Peyer's patch (tissue), 4 donors: ENCODE results near the gene CDC25B. TPM values are rescaled to one million over a fixed set of nuclear protein-coding genes. Genes with fewer than 3 reads are reported as not detected.

Source experiments
- DNase-seq, 3 donors: peaks; one replicate each; pipeline ENCODE4 v3.0.0-alpha.2; 2017 to 2019
- H3K27ac ChIP-seq, 4 donors: fragments of 200-600 bp; sonication (generic); one replicate each; pipeline ENCODE4 v1.5.1; 2016 to 2019
- H3K27me3 ChIP-seq, 2 donors: fragments of 200-600 bp; sonication (generic); one replicate each; pipeline ENCODE4 v1.5.1; 2019
- H3K36me3 ChIP-seq, 3 donors: fragments of 200-600 bp; sonication (generic); one replicate each; pipeline ENCODE4 v1.5.1; 2016 to 2019
- H3K4me1 ChIP-seq, 4 donors: fragments of 200-600 bp; sonication (generic); one replicate each; pipeline ENCODE4 v1.5.1; 2016 to 2019
- H3K4me3 ChIP-seq, 4 donors: fragments of 200-600 bp; sonication (generic); 1 replicate in 3 of 4; 2 replicates in 1 of 4; pipeline ENCODE4 v1.5.1; 2016 to 2019; ENCODE audit warnings: mild to moderate bottlenecking in 1 of 4
- H3K9me3 ChIP-seq, 4 donors: fragments of 200-600 bp; sonication (generic); one replicate each; pipeline ENCODE4 v1.5.1; 2016 to 2019; ENCODE audit warnings: mild to moderate bottlenecking in 1 of 4
- CTCF ChIP-seq, 6 experiments: fragments of 450-650 bp in 4 of 6; fragments of 200-600 bp in 2 of 6; sonication (generic) in 1 of 6; IDR thresholded peaks; one replicate each; pipeline ENCODE4 v1.5.1; 2017 to 2019; ENCODE audit warnings: antibody characterized with exemption in 6 of 6, mild to moderate bottlenecking in 3 of 6, moderate library complexity in 1 of 6
- POLR2A ChIP-seq, 2 donors: fragments of 450-650 bp; IDR thresholded peaks; one replicate each; pipeline ENCODE4 v1.5.1; 2017; ENCODE audit warnings: antibody characterized with exemption in 2 of 2, mild to moderate bottlenecking in 2 of 2, moderate library complexity in 2 of 2
- total RNA-seq, 4 donors: library from RNA; depleted of rRNA; stranded (reverse); fragments of >200 nt; gene quantifications; one replicate each; pipeline ENCODE4 v1.1.0, GENCODE V29; 2016

The CDC25B gene
- total RNA-seq, 4 donors from 2014 or later = 14.2 to 202 (median 34.1) TPM

- H3K36me3 ChIP-seq = peaks cover 0 to 20% (median 0%) of the 10 kb centered on the region in 3 donors
- no peaks in the 10 kb centered on the region for H3K9me3 ChIP-seq
- DNase-seq = no peak
- TF ChIP-seq CTCF (IDR thresholded peaks at IDR 0.05) (no peak), POLR2A (IDR thresholded peaks at IDR 0.05) (no peak)
- H3K4me3 ChIP-seq = peak overlapping the region in 3 of 4 donors; percentile 73 to 85 (median 76)
- H3K27me3 ChIP-seq = no peaks in the 10 kb centered on the region
- peak overlapping the region; percentile 96 to 97 (median 96) for H3K27ac ChIP-seq
- H3K4me1 ChIP-seq = peaks cover 16 to 43% (median 36%) of the 10 kb centered on the region in 4 donors
These were observed 1.1 kb downstream of the CDC25B start for GRCh38 chr20:3797226-3797545.

- DNase-seq = peak in 1 of 3 donors; percentile 47
- Histone ChIP-seq H3K4me3 (peak overlapping the region in 3 of 4 donors; percentile 73 to 85 (median 76)), H3K27me3 (no peaks in the 10 kb centered on the region), H3K36me3 (peaks cover 0 to 26% (median 0%) of the 10 kb centered on the region in 3 donors), H3K4me1 (peaks cover 16 to 43% (median 36%) of the 10 kb centered on the region in 4 donors), H3K9me3 (no peaks in the 10 kb centered on the region), H3K27ac (peak overlapping the region; percentile 96 to 97 (median 96))
- TF ChIP-seq POLR2A (IDR thresholded peaks at IDR 0.05) (peak in 1 of 2 donors; percentile 26), CTCF (IDR thresholded peaks at IDR 0.05) (no peak)
These were observed 1.7 kb downstream of the CDC25B start for GRCh38 chr20:3797592-3798372.

GRCh38 chr20:3798373-3798768, 2.3 kb downstream of the CDC25B start:
- H3K9me3 ChIP-seq = no peaks in the 10 kb centered on the region
- peak overlapping the region; percentile 96 to 97 (median 96) for H3K27ac ChIP-seq
- H3K27me3 ChIP-seq = no peaks in the 10 kb centered on the region
- TF ChIP-seq POLR2A (IDR thresholded peaks at IDR 0.05) = no peak
- no peak for TF ChIP-seq CTCF (IDR thresholded peaks at IDR 0.05)
- peak overlapping the region in 1 of 4 donors; percentile 73 for H3K4me3 ChIP-seq
- no peak for DNase-seq
- peaks cover 16 to 43% (median 36%) of the 10 kb centered on the region in 4 donors for H3K4me1 ChIP-seq
- peaks cover 0 to 32% (median 0%) of the 10 kb centered on the region in 3 donors for H3K36me3 ChIP-seq

- Histone ChIP-seq H3K4me3 (no peak overlapping the region), H3K27me3 (no peaks in the 10 kb centered on the region), H3K9me3 (no peaks in the 10 kb centered on the region), H3K36me3 (peaks cover 0 to 37% (median 0%) of the 10 kb centered on the region in 3 donors), H3K27ac (peak overlapping the region; percentile 96 to 97 (median 96)), H3K4me1 (peaks cover 16 to 43% (median 36%) of the 10 kb centered on the region in 4 donors)
- TF ChIP-seq CTCF (IDR thresholded peaks at IDR 0.05) (no peak), POLR2A (IDR thresholded peaks at IDR 0.05) (no peak)
- no peak for DNase-seq
These were observed 2.8 kb downstream of the CDC25B start for GRCh38 chr20:3798908-3799248.

GRCh38 chr20:3800256-3800877, 4.3 kb downstream of the CDC25B start:
- H3K4me1 ChIP-seq = peaks cover 16 to 48% (median 36%) of the 10 kb centered on the region in 4 donors
- no peaks in the 10 kb centered on the region for H3K9me3 ChIP-seq
- no peaks in the 10 kb centered on the region for H3K27me3 ChIP-seq
- TF ChIP-seq POLR2A (IDR thresholded peaks at IDR 0.05) (no peak), CTCF (IDR thresholded peaks at IDR 0.05) (no peak)
- H3K27ac ChIP-seq = peak overlapping the region in 3 of 4 donors; percentile 96 to 97 (median 96)
- peaks cover 0 to 52% (median 0%) of the 10 kb centered on the region in 3 donors for H3K36me3 ChIP-seq
- H3K4me3 ChIP-seq = no peak overlapping the region
- no peak for DNase-seq
